Endometrium (tissue), 2 donors: Measurements from ENCODE around the gene SNRNP25.

ENCODE experiments used
- FAIRE-seq: peaks from 2 replicates; lab custom pipeline; 2012; peaks lifted over from hg19 to GRCh38; lab: Jason Lieb, UNC
- donor health status: control.
- donor health status: control.

Gene SNRNP25

DNA sequence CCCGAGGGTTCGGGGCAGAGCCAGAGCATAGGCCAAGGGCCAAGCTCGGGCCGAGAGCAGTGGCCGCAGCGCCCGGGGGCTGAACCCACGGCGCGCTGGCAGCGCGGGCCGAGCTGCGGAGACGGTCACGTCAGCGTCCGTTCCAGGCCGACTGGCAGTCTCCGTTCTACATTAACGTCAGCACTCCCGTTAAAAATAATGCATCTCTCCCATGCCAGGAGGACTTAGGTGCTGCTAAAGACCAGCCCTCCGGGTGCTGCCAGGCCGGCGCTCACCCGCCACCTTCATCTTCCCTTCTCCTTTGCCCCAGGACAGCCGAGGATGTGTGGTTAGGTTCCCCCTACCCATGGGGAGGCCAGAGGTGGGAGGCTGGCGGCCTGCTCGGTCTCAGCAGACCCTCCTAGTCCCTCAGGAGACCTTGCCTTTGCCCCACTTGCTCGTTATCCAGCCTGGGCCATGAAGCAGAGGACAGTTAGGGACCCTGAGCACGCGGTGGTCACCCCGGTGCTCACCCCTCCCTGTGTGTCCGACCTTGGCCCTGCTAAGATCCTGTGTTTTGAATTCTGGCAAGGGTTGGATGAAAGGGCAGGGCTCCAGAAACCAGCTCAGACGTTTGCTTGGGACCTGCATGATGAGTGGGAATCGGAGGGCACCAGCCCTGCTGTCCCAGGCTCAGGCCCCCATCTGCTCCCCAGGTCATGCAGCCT lies 25.0 kb downstream of the SNRNP25 start:
- no peak for FAIRE-seq

DNA sequence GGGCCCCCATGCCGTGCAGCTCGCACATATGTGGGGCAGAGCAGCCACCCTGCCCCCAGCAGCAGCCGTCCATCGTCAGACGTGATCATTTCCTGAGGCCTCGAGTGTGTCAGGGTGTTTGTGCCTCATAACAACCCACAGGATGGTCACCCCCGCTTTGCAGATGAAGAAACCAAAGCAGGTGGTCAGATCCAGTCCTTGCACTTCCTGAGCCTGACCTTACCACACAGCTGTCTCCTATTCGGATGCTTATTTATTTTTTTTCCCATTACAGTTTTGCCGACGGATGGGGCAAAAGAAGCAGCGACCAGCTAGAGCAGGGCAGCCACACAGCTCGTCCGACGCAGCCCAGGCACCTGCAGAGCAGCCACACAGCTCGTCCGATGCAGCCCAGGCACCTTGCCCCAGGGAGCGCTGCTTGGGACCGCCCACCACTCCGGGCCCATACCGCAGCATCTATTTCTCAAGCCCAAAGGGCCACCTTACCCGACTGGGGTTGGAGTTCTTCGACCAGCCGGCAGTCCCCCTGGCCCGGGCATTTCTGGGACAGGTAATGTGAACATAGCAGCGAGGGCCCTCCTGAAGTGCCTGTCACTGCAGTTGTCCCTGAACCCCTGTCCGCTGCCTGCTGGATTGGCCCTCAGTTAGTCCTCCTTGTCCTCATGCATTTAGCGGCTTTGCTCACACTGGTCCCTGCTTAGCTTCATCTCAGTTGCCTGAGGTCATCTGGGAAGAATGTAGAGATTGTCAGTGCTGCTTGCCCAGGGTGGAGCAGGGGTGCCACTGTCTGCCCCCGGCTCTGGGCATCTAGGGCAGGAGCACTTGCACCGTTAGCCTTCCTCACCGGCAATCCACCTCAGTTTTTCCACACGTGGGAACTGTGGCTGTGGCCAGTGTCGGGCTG lies 25.8 kb downstream of the SNRNP25 start:
- no peak for FAIRE-seq

DNA sequence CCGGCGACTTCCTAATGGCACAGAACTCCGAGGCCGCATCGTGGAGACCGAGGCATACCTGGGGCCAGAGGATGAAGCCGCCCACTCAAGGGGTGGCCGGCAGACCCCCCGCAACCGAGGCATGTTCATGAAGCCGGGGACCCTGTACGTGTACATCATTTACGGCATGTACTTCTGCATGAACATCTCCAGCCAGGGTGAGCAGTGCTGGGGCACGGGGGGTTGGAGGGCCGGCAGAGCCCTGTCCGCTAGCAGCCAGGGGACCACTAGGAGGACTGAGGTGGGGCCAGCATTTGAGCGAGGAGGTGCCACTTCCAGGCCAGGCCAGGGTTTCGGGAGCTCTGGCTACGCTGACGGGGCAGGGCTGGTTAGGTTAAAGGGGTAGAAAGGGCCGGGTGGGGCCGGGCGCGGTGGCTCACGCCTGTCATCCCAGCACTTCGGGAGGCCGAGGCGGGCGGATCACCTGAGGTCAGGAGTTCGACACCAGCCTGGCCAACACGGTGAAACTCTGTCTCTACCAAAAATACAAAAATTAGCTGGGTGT lies 29.5 kb downstream of the SNRNP25 start:
- no peak for FAIRE-seq

DNA sequence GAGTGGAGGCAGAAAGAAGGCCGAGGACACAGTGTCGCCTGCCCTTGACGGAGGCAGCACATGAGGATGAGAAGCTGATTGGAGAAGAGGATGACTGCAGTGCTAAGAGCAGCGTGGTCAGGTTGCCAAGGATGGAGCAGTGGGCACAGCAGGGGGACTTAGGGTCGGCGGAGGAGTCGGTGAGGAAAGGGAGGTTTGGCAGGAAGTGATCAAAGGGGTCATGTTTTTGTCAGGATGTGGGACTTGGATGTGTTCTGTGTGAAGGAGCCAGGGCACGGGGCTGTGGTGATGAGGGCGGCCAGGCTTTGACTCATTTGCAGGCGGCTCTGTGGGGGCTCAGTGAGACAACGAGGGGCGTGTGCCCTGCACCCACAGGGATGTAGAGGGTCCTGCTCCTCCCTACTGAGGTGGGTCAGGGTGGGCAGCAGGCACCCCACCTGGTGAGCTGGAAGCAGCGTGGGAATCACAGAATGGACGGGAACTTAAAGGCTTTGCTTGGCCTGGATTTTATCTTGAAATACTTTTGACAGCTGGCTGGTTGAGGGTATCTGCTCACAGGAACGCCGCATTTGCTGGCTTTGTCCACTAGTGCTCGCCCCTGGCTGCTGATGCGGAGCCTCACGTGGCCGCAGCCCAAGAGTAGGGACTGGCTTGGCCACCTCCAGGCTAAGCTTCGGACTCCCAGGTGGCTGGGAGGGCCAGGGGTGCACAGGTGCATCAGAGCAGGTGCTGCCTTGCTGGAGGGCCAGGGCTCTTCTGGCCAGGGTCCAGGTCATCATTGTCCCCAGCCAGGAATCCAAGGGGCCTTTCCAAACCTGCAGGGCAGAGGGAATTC lies 30.4 kb downstream of the SNRNP25 start:
- no peak for FAIRE-seq

DNA sequence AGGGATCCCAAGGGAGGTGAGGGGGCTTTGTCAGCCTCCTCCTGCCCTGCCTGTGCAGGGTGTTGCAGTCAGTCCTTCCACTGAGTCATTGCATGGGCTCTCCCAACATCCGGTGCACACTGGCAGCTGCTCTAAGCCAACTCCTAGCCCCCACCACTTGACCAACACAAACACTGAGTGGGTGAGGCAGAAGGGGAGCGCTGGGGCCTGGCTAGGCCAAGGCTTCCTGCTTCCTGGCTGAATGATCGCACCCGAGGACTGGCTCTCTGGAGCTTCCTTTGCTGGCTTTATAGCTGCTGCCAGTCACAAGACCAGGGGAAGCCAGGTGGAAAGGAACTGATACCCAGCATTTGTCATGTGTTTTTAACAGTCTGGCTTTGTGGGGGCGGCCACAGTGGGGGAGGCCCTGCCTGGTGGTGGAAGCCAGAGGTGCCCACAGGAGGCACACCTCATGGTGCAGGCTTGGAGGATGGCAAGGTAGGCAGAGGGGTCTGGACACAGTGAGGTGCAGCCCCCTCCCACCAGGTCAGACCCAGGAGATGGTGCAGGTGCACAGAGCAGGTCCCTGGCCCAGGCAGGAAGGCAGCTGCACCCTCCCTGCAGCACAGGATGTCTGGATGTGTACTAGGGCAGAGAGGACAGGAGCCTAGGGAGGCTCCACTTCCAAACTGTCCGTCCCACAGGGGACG lies 31.2 kb downstream of the SNRNP25 start:
- FAIRE-seq = no peak

DNA sequence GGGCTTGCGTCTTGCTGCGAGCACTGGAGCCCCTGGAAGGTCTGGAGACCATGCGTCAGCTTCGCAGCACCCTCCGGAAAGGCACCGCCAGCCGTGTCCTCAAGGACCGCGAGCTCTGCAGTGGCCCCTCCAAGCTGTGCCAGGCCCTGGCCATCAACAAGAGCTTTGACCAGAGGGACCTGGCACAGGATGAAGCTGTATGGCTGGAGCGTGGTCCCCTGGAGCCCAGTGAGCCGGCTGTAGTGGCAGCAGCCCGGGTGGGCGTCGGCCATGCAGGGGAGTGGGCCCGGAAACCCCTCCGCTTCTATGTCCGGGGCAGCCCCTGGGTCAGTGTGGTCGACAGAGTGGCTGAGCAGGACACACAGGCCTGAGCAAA lies 31.8 kb downstream of the SNRNP25 start:
- FAIRE-seq = no peak

DNA sequence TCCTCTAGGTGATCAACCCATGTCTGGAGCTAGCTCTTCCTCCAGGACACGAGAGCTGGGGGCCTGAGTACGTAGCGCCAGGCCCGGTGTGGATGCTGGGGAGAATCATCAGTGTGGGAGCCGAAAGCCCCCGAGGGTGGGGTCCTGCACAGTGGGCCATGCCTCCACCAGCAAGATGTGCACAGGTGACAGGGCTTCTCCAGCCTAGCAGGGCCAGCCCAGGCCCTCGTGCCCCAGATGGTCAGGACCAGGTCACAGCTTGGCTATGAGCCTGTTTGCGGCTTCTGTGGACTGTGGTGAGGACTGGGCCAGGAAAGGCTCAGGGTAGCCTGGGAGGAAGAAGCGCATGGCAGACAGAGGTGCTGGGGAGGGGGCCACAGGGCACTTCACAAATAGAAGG lies 32.2 kb downstream of the SNRNP25 start:
- FAIRE-seq = no peak

DNA sequence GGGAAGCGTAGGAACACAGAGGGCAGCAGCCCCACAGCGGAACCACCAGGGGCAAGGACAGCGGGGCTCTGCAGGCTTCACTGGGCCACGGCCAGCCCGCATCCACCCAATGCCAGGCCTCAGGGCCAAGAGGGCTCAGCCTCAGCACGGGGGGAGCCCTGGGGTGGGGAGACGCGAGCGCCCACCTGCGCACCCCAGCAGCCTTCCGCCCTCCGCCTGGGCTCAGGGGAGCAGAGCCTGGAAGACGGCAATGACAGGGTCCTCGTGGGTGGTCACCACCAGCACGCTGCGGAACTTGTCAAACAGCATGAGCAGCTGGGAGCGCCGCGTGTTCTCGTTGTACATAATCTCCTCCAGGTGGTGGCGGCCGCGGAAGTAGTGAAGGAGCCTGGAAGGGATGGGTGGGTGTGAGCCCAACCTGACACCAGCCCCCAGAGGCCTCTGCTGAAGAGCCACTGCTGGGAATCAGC lies 32.9 kb downstream of the SNRNP25 start:
- no peak for FAIRE-seq

DNA sequence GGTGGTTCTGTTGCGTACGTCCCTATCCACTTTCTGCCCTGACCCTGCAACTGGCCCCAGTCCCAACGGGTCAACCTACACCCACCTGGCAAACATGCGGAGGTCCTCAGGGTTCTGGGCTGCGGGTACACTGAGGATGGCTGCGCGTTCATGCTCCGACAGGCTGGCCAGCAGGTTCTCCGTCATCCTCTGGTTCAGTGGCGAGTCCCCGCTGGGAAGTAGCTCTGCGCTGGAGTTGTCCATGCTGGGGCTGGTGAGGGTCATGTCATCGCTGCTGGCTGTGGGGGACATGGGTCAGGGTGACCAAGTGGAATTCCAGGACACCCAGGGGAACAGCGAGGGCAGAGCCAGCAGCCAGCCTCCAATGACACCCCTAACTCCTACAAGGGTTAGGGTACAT lies 35.0 kb downstream of the SNRNP25 start:
- FAIRE-seq = no peak

DNA sequence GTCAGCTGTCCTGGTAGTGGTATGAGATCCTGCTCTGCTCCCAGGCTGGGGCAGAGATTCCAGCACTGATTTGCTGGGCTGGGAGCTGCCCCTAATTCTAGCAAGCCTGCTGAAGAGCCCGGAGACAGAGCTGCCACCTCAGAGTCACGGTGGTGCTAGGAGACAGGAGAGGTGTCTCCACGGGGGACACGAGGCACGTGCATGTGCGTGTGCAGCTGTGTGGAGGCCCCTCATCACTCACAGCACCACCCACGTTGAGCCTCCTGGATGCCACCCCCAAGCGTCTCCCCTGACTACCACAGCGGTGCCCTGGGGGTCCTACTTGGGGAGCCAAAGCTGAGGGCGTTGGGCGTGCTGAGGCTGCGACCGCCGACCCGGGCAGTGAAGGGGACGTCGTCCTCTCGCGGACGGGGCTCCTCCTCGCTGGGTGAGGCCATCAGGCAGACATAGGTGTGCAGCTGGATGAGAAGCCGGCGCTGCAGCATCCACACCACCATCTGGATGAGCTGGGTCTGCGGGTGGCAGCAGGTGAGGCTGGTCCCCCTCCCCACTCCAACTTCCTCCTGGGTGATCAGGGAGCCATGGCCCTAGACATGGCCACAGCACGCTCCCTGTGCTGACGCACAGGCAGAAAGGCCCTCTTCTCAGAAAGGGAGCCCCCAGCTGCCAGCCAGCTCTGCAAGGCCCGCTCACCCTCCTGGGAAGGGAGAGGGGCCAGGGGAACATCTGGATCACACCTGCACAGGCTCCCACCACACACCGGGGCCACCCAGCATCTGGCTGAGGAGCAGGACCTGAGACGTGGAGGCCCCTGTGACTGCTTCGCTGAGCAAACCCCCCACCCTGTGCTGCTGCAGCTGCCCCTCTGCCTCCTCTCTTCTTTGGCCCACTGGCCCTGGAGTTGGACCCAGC lies 36.0 kb downstream of the SNRNP25 start:
- no peak for FAIRE-seq

DNA sequence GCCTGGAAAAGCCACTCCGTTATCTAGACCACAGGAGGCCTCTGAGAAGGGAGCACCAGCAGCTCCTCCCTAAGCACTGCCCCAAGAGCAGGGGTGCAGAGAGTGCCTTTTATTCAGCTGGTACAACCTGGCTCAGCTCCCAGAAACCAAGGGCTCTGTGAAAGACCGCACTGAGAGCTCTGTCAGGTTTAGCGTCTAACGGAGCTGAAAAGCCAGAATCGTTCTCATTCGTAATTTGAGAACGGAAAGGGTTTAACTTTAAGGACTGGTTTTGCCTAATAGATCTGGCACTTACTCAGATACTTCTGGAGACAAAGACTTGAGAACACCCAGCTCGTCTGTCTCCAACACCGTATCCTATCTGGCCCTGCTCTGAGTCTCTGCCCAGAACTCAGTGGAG lies 37.9 kb downstream of the SNRNP25 start:
- no peak for FAIRE-seq

DNA sequence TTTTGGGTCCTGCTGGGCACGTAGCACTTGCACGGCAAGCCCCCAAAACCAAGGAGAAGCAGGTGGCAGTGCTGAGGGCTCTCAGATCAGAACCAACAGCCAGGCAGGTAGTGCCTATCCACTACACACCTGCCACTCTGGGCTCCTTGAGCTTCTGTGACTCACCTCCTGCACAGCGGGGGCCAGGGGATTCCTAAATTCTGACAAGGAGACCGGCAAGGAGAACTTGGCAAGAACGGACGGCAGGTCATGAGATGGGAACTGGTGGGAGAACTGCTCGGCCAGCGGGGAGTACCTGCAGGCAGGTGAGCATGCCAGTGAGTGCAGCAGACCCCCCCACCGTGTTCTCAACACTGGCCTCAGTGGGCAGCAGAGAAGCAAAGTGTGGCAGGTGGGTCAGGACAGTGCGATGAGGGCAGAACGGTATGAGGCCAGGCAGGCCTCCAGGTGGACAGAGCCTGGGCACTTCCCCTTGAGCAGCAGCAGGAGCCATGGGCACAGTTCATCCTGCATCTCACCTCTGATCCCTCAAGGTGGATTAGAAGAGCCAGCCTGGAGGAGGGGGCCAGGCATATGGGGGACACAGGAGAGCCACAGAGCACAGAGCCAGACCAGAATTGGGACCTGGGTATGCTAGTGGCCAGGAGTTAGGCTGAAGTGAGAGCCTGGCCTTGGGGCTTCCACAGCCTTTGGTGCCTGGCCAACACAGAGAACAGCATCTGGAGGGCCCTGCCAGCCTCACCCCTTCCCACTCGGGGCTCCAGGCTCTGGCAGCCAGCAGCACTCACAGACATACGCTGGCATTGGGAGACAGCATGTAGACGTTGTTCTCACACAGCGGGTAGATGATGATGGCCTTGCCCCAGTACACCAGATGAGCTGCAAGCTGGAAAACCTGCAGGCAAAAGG lies 39.1 kb downstream of the SNRNP25 start:
- FAIRE-seq = no peak

DNA sequence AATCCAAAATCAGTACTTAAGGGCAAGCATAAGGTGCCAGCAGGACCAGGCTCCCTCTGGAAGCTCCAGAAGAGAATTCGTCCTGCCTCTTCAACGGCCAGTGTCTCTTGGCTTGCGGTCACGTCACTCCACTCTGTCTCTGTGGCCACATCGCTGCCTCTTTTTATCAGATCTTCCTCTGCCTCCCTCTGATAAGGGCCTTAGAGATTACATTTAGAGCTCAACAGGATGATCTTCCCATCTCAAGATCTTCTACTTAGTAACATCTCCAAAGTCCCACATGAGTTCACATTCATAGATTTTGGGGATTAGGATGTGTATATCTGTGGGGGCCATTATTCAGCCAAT lies 41.3 kb downstream of the SNRNP25 start:
- no peak for FAIRE-seq

DNA sequence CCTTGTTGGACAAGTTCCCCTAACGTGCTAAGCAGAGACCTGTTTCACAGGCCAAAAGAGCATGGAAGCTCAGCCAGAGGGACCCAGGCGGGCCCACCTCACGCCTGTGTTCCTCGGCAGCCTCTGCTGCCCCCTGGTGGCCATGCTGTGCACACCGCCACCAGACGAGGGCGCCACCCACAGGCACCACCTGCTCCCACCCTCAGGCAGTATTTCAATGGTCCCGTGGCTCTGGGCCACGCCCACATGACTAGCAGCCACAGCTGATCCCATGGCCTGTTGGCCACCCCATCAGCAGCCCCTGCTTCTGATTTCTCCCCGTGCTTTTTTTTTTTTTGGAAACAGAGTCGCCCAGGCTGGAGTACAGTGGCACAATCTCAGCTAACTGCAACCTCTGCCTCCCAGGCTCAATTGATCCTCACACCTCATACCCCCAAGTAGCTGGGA lies 43.3 kb downstream of the SNRNP25 start:
- FAIRE-seq = no peak

DNA sequence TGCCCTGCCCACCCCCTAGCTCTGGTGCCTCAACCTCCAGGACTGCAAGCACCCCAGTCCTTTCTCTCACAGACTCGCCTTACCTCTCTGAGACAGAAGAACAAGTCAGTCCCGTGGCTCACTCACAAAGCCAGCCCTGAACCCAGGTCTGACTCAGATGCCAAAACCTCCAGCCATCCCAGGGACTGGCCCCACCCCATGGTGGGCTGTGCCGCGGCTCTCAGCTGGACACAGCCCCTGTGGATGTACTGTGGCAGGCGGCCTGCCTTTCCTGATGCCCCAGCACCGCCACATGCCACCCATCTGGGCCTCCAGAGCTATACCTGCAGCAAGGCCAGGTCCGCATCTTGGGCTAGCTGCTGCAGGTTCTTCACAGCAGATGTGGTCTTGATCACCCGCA lies 44.2 kb downstream of the SNRNP25 start:
- FAIRE-seq = no peak

DNA sequence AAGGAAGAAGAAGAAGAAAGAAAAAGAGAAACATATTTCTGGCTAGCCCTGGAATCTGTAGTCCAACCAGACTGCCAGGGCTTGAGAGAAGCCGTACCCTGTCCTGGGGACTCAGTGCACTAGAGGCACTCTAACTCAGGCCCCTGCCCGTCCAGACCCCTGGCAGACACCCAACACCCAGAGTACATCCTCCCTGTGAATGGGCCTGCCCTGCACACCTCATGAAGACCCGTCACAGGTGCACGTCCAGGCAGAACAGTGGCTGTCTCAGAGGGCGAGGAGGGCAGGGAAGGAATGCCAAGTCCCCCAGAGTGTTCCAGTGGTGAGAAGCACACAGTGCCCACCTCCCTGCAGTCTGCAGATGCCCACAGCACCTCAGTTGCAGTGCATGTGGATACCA lies 47.4 kb downstream of the SNRNP25 start:
- FAIRE-seq = no peak

DNA sequence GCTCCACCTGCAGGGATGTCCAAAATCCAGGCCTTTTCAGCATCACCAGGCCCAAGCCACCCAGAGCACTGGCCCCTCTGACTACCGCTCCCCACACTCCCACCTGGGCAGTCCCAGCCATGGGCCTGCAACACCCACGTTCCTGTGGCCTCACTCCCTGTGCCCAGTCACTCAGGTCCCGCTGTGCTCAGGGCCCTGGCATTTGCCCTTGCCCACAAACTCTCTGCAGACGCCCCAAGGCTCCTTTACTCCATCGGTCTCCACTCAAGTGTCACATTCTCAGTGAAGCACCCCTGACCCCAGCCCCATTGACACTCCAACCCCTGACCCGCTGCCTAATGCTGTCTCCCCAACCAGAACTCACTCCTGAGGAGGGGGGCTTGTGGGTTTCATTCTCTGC lies 48.0 kb downstream of the SNRNP25 start:
- no peak for FAIRE-seq

DNA sequence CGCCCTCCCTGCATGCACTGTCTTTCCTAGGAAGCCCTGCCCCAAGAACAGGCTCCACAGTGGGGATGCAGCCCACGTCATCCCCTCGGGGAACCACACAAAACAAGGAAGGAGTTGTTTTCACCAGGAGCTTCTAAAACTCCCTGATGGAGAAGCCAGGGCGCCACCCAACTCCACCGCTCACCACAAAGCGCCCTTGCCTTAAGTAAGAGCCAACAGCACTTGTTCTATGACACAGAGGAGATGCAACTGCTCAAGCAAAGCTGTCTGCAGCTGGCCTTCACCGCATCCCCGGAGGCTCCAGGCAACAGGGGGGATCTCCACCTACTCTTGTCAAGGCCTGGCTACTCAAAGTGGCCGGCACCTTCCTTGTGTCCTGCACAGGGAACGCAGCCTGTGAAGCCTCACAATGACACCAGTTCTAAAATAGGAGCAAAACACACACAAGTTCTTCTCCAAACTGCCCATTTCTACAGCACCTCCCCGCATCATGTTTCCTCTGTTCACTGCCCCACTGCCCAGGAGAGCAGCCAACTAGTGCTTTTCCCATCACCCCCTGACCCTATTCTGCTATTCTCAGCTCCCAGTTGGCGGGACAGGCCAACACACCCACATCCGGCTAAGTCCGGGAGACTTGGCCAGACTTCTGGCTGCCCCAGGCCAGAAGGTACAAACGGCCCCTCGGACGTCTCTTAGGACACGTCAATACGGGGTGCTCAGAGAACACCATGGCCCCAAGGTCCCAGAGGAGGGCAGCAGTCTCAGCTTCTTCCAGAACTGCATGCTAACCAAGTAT lies 48.6 kb downstream of the SNRNP25 start:
- FAIRE-seq = no peak

DNA sequence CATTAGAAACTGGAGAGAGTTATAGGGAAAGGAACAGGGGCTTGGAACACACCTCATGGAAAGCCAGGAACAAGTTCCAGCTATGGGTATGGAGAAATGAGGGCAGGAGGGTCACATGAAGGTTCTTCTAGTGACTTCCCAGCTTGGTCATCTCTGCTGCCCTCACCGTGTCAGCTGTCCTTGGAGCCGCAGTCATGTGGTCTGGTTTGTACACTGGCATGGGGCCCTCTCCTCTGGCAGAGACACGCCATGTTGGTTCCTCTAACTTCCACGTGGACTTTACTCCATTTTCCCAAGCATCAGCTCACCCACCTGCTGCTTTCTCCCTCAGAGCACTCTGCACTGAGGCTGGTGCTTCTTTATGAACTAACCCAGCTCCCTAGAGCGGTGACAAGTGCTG lies 50.7 kb downstream of the SNRNP25 start:
- FAIRE-seq = no peak
